GM21619 (cell line): ENCODE measurements around the gene RBBP8.
A peak's percentile ranks its signal among the peaks of the same experiment; 100 is the strongest.
"Not testable (repeated sequence)": the region's sequence is repeated elsewhere in the genome, so short reads cannot be mapped to it uniquely, and the experiment has no call there.

ENCODE experiments used
- ATAC-seq: cut with Tn5 transposase; IDR thresholded peaks from one replicate; pipeline ENCODE4 v1.9.1; 2021; ENCODE audit not compliant: unreplicated experiment

RBBP8 gene

DNA sequence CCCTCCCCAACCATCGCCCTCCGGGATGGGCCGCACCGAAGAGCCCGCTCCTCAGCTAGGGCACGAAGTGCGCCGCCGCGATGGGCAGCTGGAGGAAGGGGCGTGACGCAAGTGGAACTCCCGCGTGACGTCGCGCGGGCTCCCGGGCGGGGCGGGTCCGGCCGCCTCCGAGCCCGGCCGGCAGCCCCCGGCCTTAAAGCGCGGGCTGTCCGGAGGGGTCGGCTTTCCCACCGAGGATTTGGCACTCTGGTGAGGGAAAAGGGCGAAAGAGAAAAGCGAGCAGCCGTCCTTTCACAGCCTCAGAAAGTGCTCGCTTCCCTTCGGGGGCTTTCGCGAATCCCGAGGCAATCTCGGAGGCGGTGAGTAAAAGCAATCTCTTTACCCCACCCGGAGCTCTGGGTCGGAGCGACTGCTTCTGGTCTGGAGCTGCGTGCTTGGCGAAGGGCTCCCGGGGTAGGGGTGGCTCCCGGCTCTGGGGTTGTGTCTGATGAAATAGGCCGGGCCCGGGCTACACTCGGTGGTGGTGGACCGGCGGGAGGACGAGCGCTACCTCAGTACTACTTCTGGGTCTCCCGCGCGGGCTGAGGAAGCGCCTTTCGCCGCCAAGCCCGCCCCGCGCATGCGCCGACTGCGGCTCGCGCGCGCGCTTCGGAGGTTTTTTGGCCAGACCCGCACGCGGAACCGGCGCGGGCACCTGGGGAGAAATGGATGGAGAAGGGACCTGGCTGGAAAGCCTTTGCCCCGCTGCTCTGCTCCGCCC lies at the start of gene RBBP8:
Gene RBBP8 (plus strand): TSS at position 123 of the 760 bp plus-strand sequence. CDS start 3,524 bp downstream, outside the sequence.
- peak; percentile 77 for ATAC-seq

DNA sequence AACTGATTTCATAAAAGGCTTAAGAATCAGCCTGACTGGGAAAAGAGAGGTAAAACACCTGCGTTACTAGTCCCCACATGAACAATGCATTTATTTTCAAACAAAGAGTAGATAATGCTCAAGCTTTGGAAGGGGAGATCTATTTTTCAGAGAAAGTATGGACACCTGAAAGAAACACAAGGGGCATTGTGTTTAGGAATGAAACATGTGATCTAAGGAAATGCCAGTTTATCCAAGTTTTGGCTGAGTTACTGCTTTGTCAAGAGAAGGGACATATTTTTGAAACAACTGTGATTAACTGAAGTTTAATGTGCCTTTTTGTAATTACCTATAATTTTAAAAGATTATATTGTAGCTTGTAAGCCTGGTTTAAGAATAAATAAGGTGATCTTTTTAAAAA lies 49.3 kb upstream of the RBBP8 start:
- ATAC-seq, result no peak

DNA sequence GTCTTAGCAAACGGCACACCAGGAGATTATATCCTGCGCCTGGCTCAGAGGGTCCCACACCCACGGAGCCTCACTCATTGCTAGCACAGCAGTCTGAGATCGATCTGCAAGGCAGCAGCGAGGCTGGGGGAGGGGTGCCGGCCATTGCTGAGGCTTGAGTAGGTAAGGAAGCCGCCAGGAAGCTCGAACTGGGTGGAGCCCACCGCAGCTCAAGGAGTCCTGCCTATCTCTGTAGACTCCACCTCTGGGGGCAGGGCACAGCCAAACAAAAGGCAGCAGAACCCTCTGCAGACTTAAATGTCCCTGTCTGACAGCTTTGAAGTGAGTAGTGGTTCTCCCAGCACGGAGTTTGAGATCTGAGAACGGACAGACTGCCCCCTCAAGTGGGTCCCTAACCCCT lies 47.4 kb upstream of the RBBP8 start:
- ATAC-seq, result not testable (repeated sequence)

DNA sequence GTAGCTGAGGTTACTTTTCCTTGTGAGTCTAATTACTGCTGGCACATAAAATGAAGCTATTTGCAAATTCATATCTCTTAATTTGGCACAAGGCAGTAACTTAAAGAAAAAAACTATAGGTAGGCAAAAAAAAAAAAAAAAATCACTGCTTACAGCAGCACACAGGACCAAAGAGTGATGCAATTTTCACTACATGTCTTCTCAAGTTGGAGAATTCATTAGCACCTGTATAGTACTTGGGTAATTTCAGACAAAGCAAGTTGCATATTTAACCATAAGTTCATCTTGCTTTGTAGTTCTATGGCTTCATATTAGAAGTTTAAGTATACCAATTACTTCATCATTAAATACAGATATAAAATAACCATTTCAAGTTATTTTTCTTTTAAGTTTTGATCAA lies 33.7 kb upstream of the RBBP8 start:
- ATAC-seq, result no peak

DNA sequence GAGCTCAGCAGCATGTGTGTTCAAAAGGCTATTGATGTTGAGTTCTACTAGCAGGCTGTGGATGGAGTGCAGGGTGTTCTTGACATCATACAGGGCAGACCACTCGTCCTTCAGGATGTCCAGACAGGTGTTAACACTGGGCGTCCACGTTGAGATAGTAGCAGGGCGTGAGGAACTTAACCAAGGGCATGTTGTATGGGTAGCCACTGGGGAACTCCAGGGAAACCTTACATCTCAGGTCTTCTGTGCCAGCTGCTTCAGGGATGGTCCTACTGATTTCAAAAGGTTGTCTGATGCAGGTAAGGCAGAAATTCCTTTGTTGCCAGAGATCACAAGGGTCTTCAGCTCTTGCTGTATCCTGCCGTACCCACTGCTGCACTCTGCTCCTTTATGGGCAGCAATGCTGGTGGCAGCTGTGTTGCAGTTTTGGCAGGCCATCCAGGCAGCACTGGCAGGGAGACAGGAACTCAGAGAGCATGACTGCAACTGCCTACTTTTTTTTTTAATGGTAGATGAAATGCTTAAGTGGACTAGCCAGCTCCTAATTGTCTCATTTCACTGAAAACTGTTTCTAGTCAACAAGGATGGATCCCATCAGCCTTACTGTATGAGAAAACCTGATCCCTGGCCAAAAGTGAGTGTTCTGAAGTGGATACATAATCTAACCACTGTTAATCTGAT lies 32.4 kb upstream of the RBBP8 start:
- no peak for ATAC-seq

DNA sequence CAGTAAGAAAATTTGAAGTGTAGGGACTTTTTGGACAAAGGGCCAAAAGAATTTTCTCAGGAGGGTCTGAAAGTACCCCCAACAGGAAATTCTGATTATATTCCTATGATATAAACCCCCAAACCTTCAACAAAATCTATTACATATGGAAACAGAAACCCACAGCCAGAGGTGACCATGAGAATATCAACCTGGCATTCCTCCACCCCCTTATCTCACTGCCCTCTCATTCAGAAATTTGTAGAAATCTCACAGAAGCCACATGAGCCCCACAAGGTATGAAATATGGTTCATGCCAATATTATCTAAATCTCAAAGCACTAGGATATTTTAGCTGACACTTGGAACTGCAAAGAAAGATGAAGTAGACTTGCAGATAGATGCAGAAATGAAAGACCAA lies 31.0 kb upstream of the RBBP8 start:
- no peak for ATAC-seq

DNA sequence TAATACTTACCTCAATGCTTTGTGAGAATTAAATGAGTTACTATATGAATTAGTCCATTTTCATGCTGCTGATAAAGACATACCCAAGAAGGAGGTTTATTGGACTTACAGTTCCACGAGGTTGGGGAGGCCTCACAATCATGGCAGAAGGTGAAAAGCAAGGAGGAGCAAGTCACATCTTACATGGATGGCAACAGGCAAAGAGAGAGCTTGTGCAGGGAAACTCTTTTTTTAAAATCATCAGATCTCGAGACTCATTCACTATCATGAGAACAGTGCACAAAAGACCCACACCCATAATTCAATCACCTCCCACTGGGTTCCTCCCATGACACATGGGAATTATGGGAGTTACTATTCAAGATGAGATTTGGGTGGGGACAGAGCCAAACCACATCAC lies 29.9 kb upstream of the RBBP8 start:
- ATAC-seq, result not testable (repeated sequence)

DNA sequence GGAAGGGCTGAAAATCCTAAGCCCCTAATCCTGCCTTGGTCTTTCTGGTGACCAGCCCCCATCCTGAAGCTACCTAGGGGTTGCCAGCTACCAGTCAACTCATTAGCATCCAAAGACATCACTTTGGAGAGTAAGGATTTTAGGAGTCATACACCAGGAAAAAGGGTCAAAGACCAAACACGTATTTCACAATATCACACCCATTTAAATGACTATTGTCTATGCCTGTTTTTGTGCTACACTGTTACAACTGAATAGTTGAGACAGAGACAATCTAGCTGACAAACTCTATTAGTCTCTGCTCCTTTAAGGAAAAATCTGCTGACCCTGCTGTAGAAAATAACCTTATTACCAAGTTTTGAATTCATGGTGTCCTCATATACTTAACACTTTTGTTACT lies 21.0 kb upstream of the RBBP8 start:
- ATAC-seq, result no peak

DNA sequence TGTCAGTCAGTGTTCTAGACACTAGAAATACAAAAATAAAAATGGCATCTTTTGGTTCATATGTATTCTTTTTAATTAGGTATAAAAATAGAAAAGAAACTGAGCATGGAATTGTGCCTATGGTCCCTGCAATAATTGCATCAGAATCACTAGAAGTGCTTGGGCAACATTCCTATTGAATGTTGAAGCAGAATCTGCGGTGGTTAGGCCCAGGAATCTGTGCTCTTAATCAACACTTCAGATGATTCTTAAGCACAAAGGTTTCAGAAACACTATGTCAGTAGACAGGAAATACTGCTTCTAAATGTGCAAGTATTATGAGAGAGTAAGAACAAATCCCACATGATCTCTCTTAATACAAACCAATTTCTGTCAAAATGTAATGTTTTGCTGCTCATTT lies 20.3 kb upstream of the RBBP8 start:
- no peak for ATAC-seq

DNA sequence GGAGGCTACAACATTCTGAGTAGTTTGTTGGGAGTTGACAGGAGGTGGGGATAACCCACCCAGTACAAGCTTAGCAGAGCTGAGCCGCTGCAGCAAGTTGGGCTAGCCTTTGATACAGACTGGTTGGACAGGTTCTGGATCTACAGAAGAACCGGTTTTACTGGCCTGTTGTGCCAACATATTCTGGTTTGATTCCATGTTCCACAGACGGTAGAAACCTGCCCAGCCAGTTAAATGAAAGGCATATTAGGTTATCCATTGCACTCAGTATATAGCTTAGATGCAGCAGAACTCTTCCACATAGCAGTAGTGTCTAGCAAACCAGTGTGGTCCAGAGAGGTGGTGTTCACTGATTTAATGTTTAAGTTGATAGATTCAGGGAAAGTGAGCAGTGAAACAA lies 19.3 kb upstream of the RBBP8 start:
- ATAC-seq, result no peak

DNA sequence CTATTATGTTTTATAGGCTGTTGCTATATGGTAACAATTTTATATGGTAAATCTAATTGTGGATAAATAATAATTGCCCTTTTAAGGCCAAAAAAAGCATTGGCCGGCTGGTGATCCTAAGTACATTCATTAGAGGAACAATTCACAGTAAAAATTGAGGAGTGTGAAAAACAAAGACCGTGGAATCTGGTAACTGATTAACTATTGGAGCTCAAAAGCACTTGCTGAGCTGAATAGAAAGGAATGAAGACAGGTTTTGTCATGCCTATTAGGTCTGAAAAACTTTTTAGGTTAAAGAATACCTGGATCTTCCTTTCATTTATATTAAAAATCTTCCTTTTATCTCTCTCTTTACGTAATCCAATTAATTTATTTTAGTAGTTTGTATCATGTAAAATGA lies 18.5 kb upstream of the RBBP8 start:
- no peak for ATAC-seq

DNA sequence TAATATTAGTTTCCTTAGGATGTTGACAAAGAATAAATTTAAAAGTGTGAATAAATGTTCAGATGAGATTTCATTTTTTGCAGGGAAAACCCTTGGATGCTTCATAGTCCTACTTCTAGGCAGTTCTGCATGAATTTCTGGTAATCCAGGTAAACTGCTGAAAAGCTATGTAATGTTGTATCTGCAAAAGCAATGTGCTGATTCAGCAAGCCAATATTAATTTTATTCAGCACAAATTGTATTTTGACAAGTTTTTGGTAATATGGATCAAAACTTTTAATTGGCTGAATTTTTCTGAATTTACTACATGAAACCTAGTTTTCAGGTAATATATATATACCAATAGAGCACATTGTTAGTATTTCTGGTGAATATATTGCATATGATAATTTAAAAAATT lies 17.8 kb upstream of the RBBP8 start:
- ATAC-seq, result no peak

DNA sequence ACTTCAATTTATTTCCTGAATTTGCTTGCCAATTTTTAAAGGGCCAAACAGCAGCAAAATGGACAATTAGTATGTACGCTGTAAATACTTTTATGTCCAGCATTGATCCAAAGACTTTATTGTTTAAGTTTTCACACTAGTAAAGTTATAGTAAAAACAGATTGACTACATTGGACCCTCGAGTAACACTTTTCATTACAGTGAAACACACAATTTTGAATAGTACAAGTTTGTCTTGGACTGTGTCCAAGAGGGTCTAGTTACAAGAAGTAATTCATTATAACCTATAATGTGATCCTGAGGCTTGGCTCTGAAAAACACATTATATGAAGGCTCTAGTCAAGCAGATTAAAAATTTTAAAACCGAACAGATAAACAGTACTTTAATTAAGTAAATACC lies 11.4 kb upstream of the RBBP8 start:
- ATAC-seq, result no peak

DNA sequence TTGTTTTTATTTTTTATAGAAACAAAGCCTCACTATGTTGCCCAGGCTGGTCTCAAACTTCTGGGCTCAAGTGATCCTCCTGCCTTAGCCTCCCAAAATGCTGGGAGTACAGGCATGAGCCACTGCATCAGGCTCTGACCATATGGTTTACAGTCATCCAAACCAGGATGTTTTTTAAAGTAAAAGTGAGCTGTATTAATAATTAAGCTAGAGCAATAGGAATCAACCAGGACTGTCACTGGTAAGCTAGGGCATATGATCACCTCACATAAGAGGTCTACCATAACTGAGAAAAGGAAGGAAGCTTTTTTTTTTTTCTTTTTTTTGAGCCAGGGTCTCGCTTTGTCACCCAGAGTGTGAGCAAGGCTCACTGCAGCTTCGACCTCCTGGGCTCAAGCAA lies 8.5 kb upstream of the RBBP8 start:
- ATAC-seq, result no peak

DNA sequence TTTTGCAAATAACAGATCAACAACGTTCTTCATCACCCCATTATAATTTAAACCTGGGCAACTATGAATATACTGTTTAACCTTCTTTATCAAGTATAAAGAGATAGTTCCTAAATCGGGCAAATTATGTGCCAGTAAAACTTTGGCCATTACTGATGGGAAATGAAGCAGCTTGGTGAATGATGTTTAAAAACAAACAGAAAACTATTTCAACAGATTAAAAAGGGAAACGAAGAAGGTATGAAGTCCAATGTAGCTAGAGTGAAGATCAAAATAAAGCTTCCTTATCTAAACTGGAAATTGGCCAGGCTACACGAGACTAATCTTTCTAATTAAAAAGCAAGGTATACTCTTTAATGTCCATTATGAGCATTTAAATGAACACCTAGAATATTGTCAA lies 6.7 kb upstream of the RBBP8 start:
- ATAC-seq, result no peak

DNA sequence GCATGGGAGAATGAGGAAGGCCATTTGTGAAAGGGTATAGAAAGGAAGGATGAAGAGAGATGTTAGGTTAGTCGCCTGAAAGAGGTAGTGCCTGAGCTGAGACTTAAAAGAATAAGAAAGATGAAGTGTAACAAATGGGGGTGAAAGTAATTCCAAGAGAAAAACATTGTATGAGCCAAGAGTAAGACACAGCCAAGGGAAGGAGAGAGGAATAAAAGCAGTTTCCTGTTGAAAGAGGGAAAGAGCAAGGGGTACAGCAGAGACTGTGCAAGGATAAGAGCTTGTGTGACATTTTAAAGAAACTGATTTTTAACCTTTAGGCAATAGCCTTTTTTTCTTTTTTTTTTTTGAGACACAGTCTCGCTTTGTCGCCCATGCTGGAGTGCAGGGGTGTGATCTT lies 4.8 kb upstream of the RBBP8 start:
- ATAC-seq, result no peak

DNA sequence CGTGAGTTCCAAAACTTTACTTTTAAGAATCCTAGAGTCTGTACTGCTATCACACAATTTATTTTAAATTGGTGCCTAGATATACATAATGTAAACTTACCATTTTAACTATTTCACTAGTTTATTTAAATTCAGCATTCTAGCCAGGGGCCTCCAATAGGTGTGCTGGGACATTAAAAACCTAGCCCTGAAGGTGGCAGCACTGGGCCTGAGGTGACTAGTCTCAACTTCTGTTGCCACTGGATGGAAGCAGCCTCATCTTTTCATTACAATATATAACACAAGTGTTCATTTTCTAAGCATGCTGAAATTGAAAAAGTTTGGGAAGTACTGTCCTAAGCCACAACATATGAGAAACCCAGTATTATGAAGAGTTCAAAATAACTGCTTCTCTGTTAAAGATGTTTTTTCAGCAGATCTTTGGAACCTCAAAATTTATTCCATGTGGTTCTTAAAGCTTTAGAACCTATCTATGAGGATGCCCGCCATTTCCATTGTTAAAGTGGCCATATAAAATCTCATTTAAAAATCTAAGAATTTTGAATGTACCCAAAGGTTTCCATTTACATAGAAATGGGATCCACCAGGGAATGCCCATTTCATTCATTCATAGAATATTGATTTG lies 2.9 kb upstream of the RBBP8 start:
- peak; percentile 33 for ATAC-seq

DNA sequence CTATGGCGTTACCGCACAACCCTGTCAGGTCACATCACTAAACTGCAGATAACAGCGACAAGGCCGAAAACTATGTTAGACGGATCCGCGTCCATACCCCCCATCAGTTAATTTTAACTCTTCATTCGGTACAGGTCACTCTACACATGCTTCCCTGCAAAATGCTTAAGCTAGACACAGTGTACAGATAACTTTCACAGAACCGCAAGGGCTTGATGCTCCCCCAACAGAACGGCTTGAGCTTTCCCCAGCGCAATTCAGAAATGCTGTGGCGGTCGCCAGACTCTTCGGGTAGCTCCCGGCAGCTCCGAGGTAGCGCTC lies 283 bp upstream of the RBBP8 start:
- ATAC-seq, result peak; percentile 19

DNA sequence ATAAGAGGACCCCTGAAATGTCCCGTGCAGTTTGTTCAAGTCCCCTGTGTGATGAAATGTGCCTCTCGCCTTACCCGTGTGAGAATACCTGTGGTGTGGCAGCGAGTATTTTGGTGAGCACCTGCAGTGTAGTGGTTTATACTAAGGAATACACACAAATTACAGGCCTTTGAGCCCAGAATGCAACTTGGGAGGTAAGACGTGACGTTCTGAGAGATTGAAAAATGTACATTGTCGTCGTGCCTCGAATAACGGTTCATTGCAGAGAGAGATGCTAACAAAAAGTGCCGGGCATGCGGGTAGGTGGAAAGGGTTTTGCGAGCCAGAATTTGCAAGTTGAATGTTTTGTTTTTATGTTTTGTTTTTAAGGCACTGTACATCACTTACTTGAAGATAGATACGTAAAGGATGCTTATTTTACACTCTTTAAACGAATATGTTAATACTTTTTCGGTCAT lies 867 bp downstream of the RBBP8 start:
- ATAC-seq, result peak; percentile 16

DNA sequence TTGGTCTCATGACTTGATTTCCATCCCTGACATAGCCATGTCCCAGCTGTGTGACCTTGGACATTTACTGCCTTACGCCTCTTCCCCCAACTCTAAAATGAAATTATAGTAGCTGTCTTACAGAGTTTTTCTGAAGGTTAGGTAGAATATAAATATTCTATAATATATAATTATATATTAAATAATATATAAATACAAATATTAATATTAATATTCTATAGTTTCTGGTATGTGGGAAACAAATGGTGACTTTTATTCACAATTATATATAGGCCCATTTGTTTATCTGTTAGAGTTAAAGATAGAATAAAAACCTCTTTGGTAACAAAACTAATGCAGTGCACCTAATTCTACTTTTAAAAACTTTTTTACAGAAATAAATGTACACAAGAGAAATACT lies 1.7 kb downstream of the RBBP8 start:
- ATAC-seq, result no peak

DNA sequence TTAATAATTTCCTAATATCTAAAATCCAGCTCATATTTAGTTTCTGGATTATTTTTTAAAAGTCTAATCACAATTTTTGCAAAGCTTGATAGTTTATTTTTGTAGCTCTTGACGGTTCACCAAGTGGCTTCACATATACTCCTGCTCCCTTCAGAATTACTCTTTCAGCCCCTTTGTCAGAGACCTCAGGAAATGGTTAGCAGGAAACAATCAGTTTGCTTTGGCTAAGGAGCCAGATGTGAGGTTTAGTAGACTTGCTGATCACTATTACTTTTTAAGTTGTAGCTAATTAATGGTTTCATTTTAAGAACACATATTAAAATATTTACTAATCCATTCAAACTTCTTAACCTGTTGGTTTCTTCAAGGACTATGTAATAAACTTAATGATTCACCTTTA lies 2.3 kb downstream of the RBBP8 start:
- no peak for ATAC-seq

DNA sequence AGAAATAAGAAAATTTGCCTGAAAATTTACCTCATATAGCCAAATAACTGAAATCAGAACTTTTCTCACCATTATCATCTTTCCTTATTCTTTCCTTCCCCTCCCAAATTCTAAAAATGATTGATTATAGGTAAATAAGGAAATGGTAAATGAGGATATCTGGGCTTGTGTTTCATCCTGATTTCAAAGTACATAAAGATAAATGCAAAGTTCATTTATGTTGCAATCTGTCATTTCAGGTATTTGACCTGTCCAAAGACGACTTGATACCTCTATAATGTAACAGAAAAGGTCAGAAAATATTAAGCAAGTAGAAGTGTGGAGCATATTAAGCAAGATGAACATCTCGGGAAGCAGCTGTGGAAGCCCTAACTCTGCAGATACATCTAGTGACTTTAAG lies 3.4 kb downstream of the RBBP8 start:
- ATAC-seq, result no peak
